ENCODE measurements around the gene SPOCK1. TPM values are rescaled to one million over a fixed set of nuclear protein-coding genes. Genes with fewer than 3 reads are reported as not detected.

Gene SPOCK1
- total RNA-seq, 1 donor from 2014 or later = 28.6 TPM

- peaks cover 10% of the 10 kb centered on the region for H3K27me3 ChIP-seq (ENCODE audit: low read depth)
- H3K4me3 ChIP-seq = no peak overlapping the region
- H3K4me1 ChIP-seq = peaks cover 20% of the 10 kb centered on the region
- H3K9me3 ChIP-seq (replicated peaks) = no peaks in the 10 kb centered on the region
- TF ChIP-seq CTCF (IDR thresholded peaks at IDR 0.05; ENCODE audit: borderline replicate concordance) = no peak
- DNase-seq = no peak
- intact Hi-C loops (cut with micrococcal nuclease) = no loop called here
- H3K27ac ChIP-seq (replicated peaks) = no peak overlapping the region
- H3K36me3 ChIP-seq = no peaks in the 10 kb centered on the region
Observed at GRCh38 chr5:137303509-137303908, 195.6 kb downstream of the SPOCK1 start.

GRCh38 chr5:137300411-137301240 is 198.5 kb downstream of the SPOCK1 start:
- Histone ChIP-seq H3K27ac (replicated peaks) (no peak overlapping the region), H3K4me3 (no peak overlapping the region), H3K27me3 (ENCODE audit: low read depth) (peaks cover 10% of the 10 kb centered on the region), H3K9me3 (replicated peaks) (no peaks in the 10 kb centered on the region), H3K4me1 (peaks cover 20% of the 10 kb centered on the region), H3K36me3 (no peaks in the 10 kb centered on the region)
- intact Hi-C loops (cut with micrococcal nuclease) = no loop called here
- no peak for TF ChIP-seq CTCF (IDR thresholded peaks at IDR 0.05; ENCODE audit: borderline replicate concordance)
- no peak for DNase-seq

- H3K9me3 ChIP-seq (replicated peaks) = no peaks in the 10 kb centered on the region
Observed at GRCh38 chr5:137296213-137296781, 202.8 kb downstream of the SPOCK1 start.

GRCh38 chr5:137294604-137295003 is 204.5 kb downstream of the SPOCK1 start:
- no peaks in the 10 kb centered on the region for H3K36me3 ChIP-seq
- no peak overlapping the region for H3K4me3 ChIP-seq
- DNase-seq = no peak
- H3K4me1 ChIP-seq = no peaks in the 10 kb centered on the region
- no peak overlapping the region for H3K27ac ChIP-seq (replicated peaks)
- TF ChIP-seq CTCF (IDR thresholded peaks at IDR 0.05; ENCODE audit: borderline replicate concordance) = no peak
- H3K9me3 ChIP-seq (replicated peaks) = peaks cover 3% of the 10 kb centered on the region
- intact Hi-C loops (cut with micrococcal nuclease) = no loop called here
- no peaks in the 10 kb centered on the region for H3K27me3 ChIP-seq (ENCODE audit: low read depth)

More at GRCh38 chr5:137296213-137296781, 202.8 kb downstream of the SPOCK1 start:
- H3K36me3 ChIP-seq = no peaks in the 10 kb centered on the region
- H3K27me3 ChIP-seq (ENCODE audit: low read depth) = peaks cover 9% of the 10 kb centered on the region
- intact Hi-C loops (cut with micrococcal nuclease) = no loop called here
- no peak for DNase-seq
- H3K4me1 ChIP-seq = peaks cover 8% of the 10 kb centered on the region
- no peak overlapping the region for H3K4me3 ChIP-seq
- H3K27ac ChIP-seq (replicated peaks) = no peak overlapping the region
- TF ChIP-seq CTCF (IDR thresholded peaks at IDR 0.05; ENCODE audit: borderline replicate concordance) = no peak

GRCh38 chr5:137292461-137293027 is 206.6 kb downstream of the SPOCK1 start:
- H3K4me3 ChIP-seq = no peak overlapping the region
- H3K9me3 ChIP-seq (replicated peaks) = peaks cover 8% of the 10 kb centered on the region
- no peaks in the 10 kb centered on the region for H3K36me3 ChIP-seq
- no peak for TF ChIP-seq CTCF (IDR thresholded peaks at IDR 0.05; ENCODE audit: borderline replicate concordance)
- no peaks in the 10 kb centered on the region for H3K4me1 ChIP-seq
- DNase-seq = no peak
- intact Hi-C loops (cut with micrococcal nuclease) = no loop called here
- no peak overlapping the region for H3K27ac ChIP-seq (replicated peaks)
- H3K27me3 ChIP-seq (ENCODE audit: low read depth) = no peaks in the 10 kb centered on the region

All from left ventricle myocardium inferior (tissue), 1 donor.